ENCODE data around the gene ZBTB20.

The ZBTB20 gene

GRCh38 chr3:114609973-114610630 lies 537.0 kb downstream of the ZBTB20 start:
- DNase-seq = no peak

GRCh38 chr3:114608293-114608692 lies 538.8 kb downstream of the ZBTB20 start:
- DNase-seq = peak; percentile 88

- no peak for DNase-seq
Observed at GRCh38 chr3:114606336-114606735, 540.8 kb downstream of the ZBTB20 start.

- no peak for DNase-seq
Observed at GRCh38 chr3:114600571-114600970, 546.5 kb downstream of the ZBTB20 start.

DNA sequence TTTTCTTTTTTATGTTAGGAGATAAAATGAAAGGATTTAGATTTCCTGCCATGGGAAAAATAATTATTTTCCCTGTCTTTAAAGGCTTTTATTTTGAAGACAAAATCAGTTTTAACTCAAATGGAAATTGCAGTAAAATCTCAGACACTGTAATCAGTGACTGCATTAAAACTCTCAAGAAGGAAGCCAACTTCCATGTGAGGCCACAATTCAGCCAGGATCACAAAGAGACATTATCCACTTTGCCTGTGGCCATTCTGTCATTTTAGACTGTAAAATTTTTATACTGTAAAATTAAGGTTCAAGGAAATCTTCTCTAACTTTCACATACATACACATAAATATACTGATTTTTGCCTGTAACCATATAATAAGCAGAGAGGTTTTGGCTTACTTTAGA lies 549.2 kb downstream of the ZBTB20 start:
- DNase-seq = no peak

GRCh38 chr3:114597012-114597411 lies 550.1 kb downstream of the ZBTB20 start:
- no peak for DNase-seq

- DNase-seq = no peak
Observed at GRCh38 chr3:114596147-114596546, 550.9 kb downstream of the ZBTB20 start.

GRCh38 chr3:114595522-114596028 lies 551.5 kb downstream of the ZBTB20 start:
- DNase-seq = no peak

DNA sequence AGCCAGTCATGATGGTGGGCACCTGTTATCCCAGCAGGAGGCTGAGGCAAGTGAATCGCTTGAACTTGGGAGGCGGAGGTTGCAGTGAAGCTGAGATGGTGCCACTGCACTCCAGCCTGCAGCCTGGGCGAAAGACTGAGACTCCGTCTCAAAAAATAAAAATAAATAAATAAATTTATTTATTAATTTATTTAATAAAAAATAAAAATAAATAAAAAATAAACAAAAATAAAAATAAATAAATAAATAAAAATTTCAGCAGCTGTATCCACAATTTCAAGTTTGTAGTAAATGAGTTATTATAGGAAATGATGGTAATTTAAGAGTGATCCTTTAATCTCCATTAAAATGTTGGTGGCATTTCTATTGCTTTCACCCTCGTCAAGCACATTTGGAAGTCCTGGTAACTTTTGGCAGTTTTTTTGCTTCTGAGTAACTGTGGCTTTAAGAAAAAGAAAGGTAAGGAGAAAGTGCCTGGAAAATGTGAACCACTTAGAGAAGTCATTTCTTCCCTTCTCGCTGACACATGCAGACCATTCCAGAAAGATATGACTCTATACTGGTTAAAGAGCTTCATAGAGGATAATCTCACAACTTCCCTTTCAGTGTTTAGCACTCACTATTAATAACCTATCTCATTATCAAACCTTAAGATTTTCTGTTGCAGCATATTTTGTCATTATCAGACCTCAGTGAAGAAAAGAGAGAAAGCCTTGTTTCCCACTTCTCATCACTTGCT lies 556.6 kb downstream of the ZBTB20 start:
- DNase-seq = no peak

- no peak for DNase-seq
Observed at GRCh38 chr3:114587986-114588385, 559.1 kb downstream of the ZBTB20 start.

GRCh38 chr3:114586119-114586518 lies 561.0 kb downstream of the ZBTB20 start:
- no peak for DNase-seq

- DNase-seq = no peak
Observed at GRCh38 chr3:114585687-114586086, 561.4 kb downstream of the ZBTB20 start.

DNA sequence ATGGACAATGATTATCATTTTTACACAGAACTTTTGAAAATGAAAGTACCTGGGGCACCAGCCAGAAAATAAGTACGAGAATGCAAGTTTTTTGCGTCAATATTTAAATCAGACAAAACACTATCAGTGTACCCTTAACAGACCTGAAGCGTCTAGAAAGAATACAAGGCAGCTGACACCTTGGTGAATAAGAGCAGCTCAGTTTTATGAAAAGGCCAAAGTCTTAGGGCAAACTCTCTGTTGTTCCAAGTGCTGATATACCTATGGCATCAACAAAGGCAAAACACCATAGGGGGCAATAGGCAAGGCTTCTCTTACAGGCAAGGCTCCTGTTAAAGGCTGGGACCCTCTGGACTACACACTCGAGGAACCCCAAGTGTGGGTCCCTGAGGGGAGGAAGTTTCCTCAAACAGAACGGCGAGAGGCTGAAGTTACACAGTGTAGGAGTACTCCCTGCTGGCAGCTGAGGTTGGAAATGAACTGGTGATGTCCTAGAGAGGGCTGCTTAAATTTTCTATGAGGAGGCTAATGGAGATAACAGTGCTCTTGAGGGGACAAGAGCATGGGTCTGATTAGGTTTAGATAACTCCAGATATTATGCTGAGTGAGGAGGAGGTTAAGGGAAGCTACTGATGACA lies 562.2 kb downstream of the ZBTB20 start:
- no peak for DNase-seq

DNA sequence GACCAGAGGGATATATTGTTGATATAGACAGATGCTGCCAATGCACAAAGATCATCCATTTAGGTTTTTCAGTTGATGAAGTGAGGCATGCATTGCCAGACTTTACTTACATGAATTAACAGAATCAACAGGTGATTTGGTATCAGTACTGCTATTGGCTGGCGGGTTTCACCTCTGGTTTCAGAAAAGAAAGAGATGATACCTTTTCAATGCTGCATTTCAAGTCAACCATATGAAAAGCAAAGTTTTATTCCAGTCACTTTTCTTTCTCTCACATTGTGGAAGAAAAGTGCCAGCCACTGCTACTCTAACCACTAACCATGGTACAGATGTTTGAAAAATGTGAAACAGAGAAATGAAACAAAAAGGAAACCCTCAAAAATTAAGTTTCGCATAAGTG lies 564.2 kb downstream of the ZBTB20 start:
- DNase-seq = no peak

- DNase-seq = no peak
Observed at GRCh38 chr3:114572364-114573062, 574.6 kb downstream of the ZBTB20 start.

GRCh38 chr3:114571363-114571762 lies 575.7 kb downstream of the ZBTB20 start:
- no peak for DNase-seq

DNA sequence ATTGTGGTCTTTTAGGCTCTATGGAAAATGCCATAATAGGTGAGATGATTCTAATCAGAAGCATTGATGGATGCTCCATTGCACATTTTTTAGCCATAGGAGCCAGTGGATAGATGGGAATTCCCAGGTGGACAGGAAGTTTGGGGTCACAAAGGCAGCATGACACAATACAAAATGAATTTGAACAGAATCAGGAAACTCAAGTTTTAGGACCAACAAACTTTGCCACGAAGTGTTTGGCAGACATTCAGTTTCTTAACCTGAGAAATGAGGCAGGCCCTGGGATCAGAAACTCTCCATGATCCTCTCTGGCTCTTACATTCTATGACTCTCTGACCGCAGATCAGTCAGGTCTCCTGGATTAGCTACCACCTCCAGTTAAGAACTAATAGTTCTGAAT lies 577.9 kb downstream of the ZBTB20 start:
- peak; percentile 14 for DNase-seq

GRCh38 chr3:114567771-114568170 lies 579.3 kb downstream of the ZBTB20 start:
- DNase-seq = no peak

- no peak for DNase-seq
Observed at GRCh38 chr3:114566767-114567166, 580.3 kb downstream of the ZBTB20 start.

DNA sequence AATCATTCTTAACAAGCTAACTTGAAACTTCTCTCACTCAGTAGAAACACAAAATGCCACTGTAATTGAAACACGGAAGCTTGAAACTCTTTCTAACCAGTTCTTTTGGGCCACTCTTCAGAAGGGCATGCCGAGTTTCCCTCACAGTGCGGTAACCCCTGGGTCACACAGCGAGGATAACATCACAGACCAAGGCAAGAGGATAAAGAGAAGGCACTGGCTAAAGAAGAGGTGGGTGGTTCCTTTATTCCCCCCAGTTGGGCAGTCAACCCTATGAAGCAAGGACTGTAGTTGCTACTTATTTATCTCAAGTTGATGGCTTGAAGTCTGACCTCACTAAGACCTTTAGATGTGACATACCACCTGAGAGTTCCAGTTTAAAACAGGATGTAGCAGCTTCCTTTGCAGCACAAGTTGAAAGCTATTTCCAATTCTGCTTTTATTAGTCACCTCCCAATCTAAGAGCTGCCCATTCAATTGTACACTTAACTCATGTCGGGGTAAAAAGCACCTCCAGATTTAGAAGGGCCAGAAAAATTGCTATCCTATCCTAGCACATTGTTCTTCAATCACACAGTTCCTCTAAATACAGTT lies 580.8 kb downstream of the ZBTB20 start:
- DNase-seq = no peak

- no peak for DNase-seq
Observed at GRCh38 chr3:114565216-114565615, 581.9 kb downstream of the ZBTB20 start.

DNA sequence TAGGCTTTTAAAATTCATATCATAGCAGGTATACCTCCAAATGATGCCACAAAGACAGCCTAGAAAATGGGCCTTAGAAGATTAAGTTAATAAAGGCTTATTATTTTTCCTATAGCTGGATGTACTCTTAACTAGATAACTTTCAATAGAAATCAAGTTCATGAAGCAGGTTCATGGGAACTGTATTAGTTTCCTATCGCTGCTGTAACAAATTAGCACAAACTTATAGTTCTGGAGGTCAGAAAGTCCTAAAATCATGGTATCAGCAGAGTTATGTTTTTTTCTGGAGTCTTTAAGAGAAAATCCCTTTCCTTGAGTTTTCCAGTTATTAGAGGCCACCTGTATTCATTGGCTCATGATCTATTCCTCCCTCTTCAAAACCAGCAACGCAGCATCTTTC lies 583.4 kb downstream of the ZBTB20 start:
- DNase-seq = no peak

DNA sequence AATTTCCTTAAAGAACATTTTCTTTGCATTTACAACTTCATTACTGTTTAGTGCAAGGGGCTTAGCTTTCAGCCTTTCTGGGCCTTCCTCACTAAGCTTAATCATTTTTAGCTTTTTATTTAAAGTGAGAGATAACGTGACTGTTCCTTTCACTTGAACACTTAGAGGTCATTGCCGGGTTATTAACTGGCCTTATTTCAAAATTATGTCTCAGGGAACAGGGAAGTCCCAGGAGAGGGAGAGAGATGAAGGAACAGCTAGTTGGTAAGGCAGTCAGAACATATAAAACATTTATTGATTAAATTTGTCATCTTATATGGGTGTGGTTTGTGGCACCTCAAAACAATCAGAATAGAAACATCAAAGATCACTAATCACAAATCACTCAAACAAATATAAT lies 584.5 kb downstream of the ZBTB20 start:
- no peak for DNase-seq

Measured in fibroblast of skin of right quadriceps (primary cell).